ENCODE measurements around the gene KLHL40. TPM values are rescaled to one million over a fixed set of nuclear protein-coding genes. Genes with fewer than 3 reads are reported as not detected.

KLHL40 gene
- total and polyA plus RNA-seq, 10 of the 15 experiments (the other 5 are each of a cell fraction or from before 2014, with no cell fraction given) = not detected

DNA sequence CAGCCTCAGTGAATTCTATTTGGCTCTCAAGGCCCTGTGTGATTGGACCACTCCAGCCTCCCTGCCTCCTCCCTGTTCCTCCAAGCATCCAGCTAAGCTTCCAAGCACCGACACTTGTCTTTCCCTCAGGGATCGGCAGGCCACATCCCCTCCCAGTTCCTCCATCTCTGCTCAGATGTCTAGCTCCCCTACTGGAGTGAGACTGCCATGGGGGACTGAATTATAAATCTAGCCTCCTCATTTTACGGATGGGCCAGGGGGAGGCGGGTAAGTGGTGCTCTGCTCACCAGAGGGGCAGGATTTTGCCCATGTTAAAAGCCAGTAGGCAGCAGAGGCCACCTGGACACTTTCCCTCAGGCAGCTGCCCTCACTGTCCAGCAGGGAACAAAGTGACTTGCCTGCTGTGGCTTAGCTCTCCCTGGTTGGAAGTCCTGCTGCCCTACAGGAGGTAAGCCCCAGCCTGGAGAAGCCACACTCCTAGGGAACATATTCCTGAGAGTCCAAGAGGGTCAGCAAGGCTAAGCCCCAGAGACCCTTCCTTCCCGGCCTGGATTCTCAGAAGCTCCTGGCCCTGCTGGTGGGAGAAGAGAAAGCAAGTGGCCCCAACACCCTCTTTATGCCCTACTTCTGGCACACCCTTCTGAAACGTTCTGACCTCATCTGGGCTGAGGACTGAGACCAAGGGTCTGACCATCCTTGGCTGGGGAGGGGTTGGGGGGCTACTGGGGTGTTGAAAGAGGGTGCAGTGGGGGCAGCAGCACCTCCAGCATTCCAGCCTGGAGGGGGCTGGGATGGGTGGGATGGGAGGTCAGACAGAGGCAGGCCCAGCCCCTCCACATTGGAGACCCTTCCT is 26.4 kb downstream of the KLHL40 start:
- RAD21 ChIA-PET (ENCODE audit: unreplicated experiment) = no interaction called here
- SMC1A ChIA-PET (ENCODE audit: uncharacterized antibody, unreplicated experiment) = no interaction called here
- CTCF ChIA-PET = interaction anchor here (0.7 kb wide), 1 partner anchor 161 kb away, joined by 3 read pairs; no protein-coding TSS in a partner anchor
- H3K36me3 ChIP-seq (ENCODE audit: control insufficient read depth in 2 of 2, insufficient read depth in 2 of 2, low read length in 1 of 2) = no peaks in the 10 kb centered on the region
- no peak overlapping the region for H3K4me2 ChIP-seq (ENCODE audit: control insufficient read depth, insufficient read depth)
- TF ChIP-seq PAX5 (IDR thresholded peaks at IDR 0.05; ENCODE audit: borderline replicate concordance, low read depth, low read length) (no peak), MTA3 (IDR thresholded peaks at IDR 0.05; ENCODE audit: borderline replicate concordance, low read length) (no peak), NFYA (IDR thresholded peaks at IDR 0.05; ENCODE audit: borderline replicate concordance, low read depth, low read length) (no peak), SMAD1 (IDR thresholded peaks at IDR 0.05; ENCODE audit: low read depth, partially characterized antibody) (no peak), KDM1A (IDR thresholded peaks at IDR 0.05; ENCODE audit: borderline replicate concordance) (no peak), ZBED1 (IDR thresholded peaks at IDR 0.05; ENCODE audit: borderline replicate concordance) (no peak), POU2F2 (IDR thresholded peaks at IDR 0.05; ENCODE audit: borderline replicate concordance, low read depth, low read length) (no peak), SKIL (IDR thresholded peaks at IDR 0.05; ENCODE audit: low read depth, poor library complexity, severe bottlenecking) (no peak), LARP7 (IDR thresholded peaks at IDR 0.05) (no peak), MTA2 (IDR thresholded peaks at IDR 0.05; ENCODE audit: low read depth) (no peak), ZSCAN29 (IDR thresholded peaks at IDR 0.05) (no peak), BCLAF1 (IDR thresholded peaks at IDR 0.05) (no peak), SREBF2 (IDR thresholded peaks at IDR 0.05; ENCODE audit: low read length) (no peak)
- TF ChIP-seq, protein P1, sequence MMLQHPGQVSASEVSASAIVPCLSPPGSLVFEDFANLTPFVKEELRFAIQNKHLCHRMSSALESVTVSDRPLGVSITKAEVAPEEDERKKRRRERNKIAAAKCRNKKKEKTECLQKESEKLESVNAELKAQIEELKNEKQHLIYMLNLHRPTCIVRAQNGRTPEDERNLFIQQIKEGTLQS (IDR thresholded peaks at IDR 0.05; ENCODE audit: borderline replicate concordance, extremely low read depth, low read depth, low read length) = no peak
- no peak for DNase-seq (ENCODE audit: low read depth, low spot score)
- H4K20me1 ChIP-seq (ENCODE audit: control insufficient read depth, insufficient read depth) = no peaks in the 10 kb centered on the region
- no TSS peak for BruUV-seq (replicated peaks)
- no peaks in the 10 kb centered on the region for H3K9me3 ChIP-seq (replicated peaks; ENCODE audit: control insufficient read depth, insufficient read depth, low read length)
- WGBS (ENCODE audit: insufficient coverage, insufficient replicate concordance, low lambda C conversion rate, missing lambda C conversion rate) = 21% methylated on average over 6 of the region's 6 CpGs
- FAIRE-seq = no peak
- H3K4me3 ChIP-seq = no peak overlapping the region
- no peak overlapping the region for H3K27ac ChIP-seq (ENCODE audit: control insufficient read depth, insufficient read depth)
- POLR2A ChIA-PET = no interaction called here
- no peak for ATAC-seq
- H3K79me2 ChIP-seq (ENCODE audit: control insufficient read depth, insufficient read depth, low read length) = no peaks in the 10 kb centered on the region
- no peaks in the 10 kb centered on the region for H3K4me1 ChIP-seq (ENCODE audit: control insufficient read depth, insufficient read depth, low read length)
- in situ Hi-C loops (cut with MboI) (no loop called here), intact Hi-C loops (cut with micrococcal nuclease; ENCODE audit: unreplicated experiment) (no loop called here)
- no peak overlapping the region for H3K9ac ChIP-seq (ENCODE audit: control insufficient read depth, insufficient read depth, low read length)
- no peak overlapping the region for H2AFZ ChIP-seq (ENCODE audit: control insufficient read depth, low read depth, low read length)
- no peaks in the 10 kb centered on the region; a peak in 3 of 4 replicates for H3K27me3 ChIP-seq (replicated peaks in 1 of 2; ENCODE audit: control insufficient read depth in 2 of 2, insufficient read depth in 2 of 2, low read length in 1 of 2)
